Fibroblast of villous mesenchyme (primary cell): ENCODE results near the gene HDHD5. TPM values are rescaled to one million over a fixed set of nuclear protein-coding genes. Genes with fewer than 3 reads are reported as not detected.
A peak's percentile ranks its signal among the peaks of the same experiment; 100 is the strongest.

ENCODE experiments used
- DNase-seq: peaks from one replicate; pipeline ENCODE4 v3.0.0-alpha.2; 2010; ENCODE audit warnings: low read depth
- H3K4me3 ChIP-seq: 2 replicates; pipeline ENCODE4 v1.5.1; 2011; ENCODE audit warnings: low read depth, mild to moderate bottlenecking, low read length
- total RNA-seq: library from RNA; depleted of rRNA; stranded (reverse); fragments of >200 nt; gene quantifications from 2 replicates; pipeline ENCODE4 v1.2.3, GENCODE V29; 2012
- TF ChIP-seq, protein P1 (sequence below): IDR thresholded peaks from 2 replicates; pipeline ENCODE4 v1.5.1; 2012; ENCODE audit warnings: low read depth, mild to moderate bottlenecking, low read length; ENCODE audit not compliant: insufficient read depth

HDHD5 gene
- total RNA-seq, 1 donor: 24.2 TPM

DNA sequence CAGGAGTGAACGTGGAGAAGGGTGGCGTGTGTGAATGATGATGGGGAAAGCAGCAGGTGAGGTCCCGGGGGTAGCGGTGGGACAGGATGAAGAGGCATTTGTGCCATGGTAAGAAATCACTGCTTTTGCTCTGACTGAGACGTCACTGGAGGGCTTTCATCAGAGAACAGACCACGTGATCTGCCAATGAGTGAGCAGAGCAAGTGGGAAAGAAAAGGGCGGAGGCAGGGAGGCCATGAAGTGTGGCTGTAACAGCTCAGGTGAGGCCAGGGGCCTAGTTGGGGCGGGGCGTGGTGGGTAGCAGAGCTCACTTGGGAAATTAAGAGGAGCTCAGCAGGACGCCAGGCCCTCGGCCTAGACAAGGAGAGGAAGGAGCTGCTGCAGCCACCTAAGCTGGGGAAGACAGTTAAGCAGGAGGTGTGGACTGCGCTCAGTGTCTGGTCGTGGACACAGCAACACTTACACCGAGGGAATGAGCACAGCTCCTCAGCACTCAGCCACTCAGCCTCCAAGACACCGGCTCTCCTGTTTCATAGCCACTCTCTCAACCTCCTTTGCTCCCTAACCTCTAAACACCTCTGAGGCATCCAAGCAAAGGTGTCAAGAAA lies 23.8 kb downstream of the HDHD5 start:
- TF ChIP-seq, protein P1, sequence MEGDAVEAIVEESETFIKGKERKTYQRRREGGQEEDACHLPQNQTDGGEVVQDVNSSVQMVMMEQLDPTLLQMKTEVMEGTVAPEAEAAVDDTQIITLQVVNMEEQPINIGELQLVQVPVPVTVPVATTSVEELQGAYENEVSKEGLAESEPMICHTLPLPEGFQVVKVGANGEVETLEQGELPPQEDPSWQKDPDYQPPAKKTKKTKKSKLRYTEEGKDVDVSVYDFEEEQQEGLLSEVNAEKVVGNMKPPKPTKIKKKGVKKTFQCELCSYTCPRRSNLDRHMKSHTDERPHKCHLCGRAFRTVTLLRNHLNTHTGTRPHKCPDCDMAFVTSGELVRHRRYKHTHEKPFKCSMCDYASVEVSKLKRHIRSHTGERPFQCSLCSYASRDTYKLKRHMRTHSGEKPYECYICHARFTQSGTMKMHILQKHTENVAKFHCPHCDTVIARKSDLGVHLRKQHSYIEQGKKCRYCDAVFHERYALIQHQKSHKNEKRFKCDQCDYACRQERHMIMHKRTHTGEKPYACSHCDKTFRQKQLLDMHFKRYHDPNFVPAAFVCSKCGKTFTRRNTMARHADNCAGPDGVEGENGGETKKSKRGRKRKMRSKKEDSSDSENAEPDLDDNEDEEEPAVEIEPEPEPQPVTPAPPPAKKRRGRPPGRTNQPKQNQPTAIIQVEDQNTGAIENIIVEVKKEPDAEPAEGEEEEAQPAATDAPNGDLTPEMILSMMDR: no peak
- no peak for DNase-seq
- no peak overlapping the region for H3K4me3 ChIP-seq

DNA sequence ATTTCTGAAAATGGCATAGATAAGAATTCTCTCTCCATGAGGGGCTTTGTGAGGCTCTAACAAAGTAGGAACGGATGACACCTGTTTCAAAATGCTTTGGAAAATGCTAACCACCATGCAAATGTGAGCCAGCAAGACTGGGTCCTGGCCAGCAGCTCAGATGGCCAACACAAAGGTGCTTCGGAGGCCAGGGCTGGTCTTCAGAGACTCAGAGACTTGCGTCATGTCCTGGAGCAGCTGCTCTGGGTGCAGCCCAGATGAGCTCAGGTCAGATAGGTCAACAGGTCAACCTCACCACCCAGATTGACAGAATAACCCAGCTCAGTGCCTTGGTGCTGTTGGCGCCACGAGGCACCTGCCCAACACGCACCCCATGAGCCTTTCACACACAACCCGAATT lies 25.9 kb downstream of the HDHD5 start:
- no peak for DNase-seq
- TF ChIP-seq, protein P1: no peak

DNA sequence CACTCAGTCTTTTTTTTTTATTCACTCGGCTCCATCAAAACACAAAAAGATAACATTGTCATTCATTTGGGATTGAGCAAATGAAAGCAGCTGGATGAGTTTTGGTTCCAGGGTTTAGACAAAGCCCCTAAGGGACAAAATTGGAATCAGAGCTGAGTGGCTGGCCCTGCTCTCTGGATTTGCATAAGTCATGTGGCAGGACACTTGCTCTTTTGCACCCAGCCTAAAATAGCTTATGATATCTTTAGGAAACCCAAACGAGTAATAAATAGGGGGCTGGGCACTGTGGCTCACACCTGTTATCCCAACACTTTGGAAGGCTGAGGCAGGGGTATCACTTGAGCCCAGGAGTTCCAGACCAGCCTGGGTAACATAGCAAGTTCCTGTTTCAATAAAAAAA lies 27.0 kb downstream of the HDHD5 start:
- TF ChIP-seq, protein P1: no peak
- H3K4me3 ChIP-seq: no peak overlapping the region
- DNase-seq: no peak

More for the DNA sequence above, 25.9 kb downstream of the HDHD5 start:
- no peak overlapping the region for H3K4me3 ChIP-seq

DNA sequence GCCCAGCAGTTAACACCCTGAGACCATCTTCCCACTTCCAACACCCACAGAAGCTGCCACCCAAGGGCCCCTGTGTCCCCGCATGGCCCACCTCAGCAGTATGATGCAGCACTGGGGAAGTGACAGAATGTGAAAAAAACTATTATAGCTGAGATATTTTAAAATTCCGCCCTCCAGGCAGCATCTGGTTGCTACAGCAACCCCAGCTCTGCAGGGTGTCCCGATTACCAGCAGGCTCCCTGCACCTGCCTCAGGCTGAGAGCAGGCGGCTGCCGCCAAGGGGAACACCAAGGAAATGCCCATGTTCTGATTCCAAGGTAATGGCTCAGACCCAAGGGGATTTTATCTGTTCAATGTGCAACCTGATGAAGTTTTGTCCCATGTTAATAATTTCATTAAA lies 27.4 kb downstream of the HDHD5 start:
- TF ChIP-seq, protein P1: no peak
- H3K4me3 ChIP-seq: no peak overlapping the region
- DNase-seq: no peak

DNA sequence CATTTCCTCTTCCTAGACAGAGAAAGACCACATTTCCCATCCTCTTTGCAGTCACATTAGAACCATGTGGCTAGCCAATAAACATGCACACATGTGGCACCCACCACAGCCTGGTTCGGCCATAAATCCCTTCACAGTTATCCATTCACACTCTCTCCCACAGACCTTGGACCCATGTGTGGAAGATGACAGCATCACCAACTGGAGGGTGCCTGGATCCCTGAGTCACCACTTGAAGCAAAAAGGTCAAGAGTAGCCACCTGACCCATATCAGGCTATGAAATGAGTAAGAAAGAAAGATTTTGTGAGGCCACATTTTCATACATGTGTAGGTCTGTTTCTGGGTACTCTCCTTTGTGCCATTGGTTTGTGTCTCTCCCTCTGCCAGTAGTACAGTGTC lies 28.9 kb downstream of the HDHD5 start:
- TF ChIP-seq, protein P1: no peak
- H3K4me3 ChIP-seq: no peak overlapping the region
- DNase-seq: no peak

DNA sequence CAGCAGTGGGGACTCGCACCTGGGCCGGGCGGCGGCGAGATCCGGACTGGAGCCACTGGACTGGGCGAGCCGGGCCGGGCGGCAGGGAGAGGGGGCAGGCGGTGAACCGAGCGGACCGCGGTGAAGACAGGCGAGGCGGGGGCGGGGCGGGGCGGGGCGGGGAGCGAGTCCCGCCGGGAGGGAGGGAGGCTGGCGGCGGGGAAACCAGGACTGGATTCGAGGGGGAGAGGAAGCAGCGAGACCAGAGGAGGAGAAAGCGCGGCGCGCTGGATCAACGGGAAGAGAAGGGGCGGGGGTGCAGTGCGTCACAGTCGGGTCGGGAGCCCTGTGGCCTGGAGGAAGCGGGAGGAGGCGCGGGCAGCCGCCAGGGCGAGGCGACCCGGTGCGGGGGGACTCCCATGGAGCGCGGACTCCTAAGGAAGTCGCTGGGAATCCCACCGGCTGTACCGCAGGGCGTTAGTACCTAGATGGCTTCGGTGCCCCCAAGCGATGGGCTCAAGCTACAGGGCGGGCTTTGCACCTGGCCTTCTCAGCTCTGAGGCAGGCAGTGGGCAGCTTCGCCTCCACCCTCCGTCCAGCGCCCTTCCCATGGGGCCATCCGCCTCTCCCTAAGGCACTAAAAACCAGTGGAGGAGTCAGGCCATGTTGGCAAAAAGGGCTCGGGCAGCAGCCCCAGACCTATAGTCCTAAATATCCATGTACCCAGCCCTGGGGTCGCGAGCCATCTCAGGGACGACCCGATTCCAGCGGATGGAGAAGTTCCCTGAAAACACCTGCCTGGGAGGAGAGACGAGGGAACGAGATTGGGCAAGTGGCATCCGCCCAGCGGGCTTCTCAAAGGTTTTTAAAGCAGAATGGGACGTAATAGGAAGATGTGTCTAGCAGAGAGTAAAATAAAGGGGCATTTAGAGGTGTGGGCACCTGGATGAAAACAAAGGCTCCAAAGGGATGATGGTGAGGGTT lies 37.6 kb downstream of the HDHD5 start, which contains the start of gene TMEM121B:
Gene TMEM121B, minus strand, starts transcription at position 128 of the 963 bp plus-strand sequence. CDS start 233 bp downstream, outside the sequence.
- TF ChIP-seq, protein P1: no peak
- H3K4me3 ChIP-seq: peak within 1 kb of the TSS; percentile 34
- peak; percentile 22 for DNase-seq
